ENCODE data around the gene SPAAR. TPM values are rescaled to one million over a fixed set of nuclear protein-coding genes. Genes with fewer than 3 reads are reported as not detected.

The SPAAR gene
- total RNA-seq, 1 donor from 2014 or later, result 11.9 TPM

DNA sequence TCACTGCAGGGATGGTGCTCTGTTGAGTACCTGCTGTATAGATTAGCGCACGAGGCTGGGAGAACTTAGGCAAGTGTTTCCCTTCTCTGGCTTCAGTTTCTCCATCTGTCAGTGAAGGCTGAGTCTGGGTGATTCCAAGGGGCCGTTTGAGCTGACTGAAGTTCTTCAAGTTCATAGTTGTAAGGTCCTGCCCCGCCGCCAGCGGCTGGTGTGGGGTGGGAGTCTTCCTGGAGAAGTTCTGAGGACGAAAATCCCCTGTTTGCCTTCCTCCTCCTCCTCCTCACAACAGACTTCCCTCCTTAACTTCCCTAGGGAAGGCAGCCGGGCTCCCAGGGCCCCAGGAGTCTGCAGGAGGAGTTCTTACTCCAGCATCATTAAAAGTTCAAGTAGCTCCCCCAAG lies 5.0 kb upstream of the SPAAR start:
- H3K4me3 ChIP-seq, result no peak overlapping the region
- peak overlapping the region; percentile 93 for H3K27ac ChIP-seq
- H3K4me1 ChIP-seq, result peaks cover 69% of the 10 kb centered on the region
- ATAC-seq, result no peak
- H3K9me3 ChIP-seq, result no peaks in the 10 kb centered on the region
- no peaks in the 10 kb centered on the region for H3K27me3 ChIP-seq (ENCODE audit: low read depth)
- DNase-seq, result no peak
- no peaks in the 10 kb centered on the region for H3K36me3 ChIP-seq
- TF ChIP-seq, protein P1, sequence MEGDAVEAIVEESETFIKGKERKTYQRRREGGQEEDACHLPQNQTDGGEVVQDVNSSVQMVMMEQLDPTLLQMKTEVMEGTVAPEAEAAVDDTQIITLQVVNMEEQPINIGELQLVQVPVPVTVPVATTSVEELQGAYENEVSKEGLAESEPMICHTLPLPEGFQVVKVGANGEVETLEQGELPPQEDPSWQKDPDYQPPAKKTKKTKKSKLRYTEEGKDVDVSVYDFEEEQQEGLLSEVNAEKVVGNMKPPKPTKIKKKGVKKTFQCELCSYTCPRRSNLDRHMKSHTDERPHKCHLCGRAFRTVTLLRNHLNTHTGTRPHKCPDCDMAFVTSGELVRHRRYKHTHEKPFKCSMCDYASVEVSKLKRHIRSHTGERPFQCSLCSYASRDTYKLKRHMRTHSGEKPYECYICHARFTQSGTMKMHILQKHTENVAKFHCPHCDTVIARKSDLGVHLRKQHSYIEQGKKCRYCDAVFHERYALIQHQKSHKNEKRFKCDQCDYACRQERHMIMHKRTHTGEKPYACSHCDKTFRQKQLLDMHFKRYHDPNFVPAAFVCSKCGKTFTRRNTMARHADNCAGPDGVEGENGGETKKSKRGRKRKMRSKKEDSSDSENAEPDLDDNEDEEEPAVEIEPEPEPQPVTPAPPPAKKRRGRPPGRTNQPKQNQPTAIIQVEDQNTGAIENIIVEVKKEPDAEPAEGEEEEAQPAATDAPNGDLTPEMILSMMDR (IDR thresholded peaks at IDR 0.05), result no peak
- intact Hi-C loops (cut with DNase I), result no loop called here

DNA sequence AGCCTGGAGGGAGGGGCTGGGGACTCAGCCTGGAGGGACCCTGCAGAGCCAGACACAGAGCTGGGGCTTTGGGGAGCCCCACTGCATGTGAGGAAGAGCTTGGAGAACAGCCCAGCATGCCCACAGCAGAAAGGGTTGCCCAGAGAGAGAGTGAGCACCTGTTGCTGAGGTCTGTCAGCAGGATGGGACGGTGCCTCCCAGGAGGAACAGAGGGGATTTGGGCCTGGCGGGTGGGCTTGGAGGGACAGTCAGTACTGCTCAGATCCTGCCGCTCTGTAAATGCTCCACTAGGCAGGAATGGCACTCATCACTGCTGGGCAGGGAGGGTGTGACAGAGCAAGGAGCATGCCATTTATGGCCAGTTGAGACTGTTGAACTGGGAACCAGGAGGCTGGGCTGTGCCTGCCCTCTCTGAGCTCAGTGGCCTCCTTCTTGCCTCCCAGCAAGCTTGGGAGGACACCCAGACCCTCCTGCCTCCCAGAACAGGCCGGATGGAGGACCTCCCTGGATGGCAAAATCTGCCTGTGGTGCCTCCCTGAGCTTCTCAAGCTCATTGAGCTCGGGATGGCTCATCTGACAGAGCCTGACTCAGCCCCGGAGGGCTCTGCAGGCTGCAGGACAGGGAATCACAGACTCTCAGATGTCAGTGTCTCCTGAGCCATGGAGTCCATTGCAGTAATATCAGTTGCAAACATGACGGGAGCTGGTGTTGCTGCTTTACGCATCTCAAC lies 4.1 kb upstream of the SPAAR start:
- intact Hi-C loops (cut with DNase I), result no loop called here
- H3K27ac ChIP-seq, result peak overlapping the region; percentile 93
- no peak overlapping the region for H3K4me3 ChIP-seq
- ATAC-seq (no peak), DNase-seq (no peak)
- TF ChIP-seq, protein P1 (IDR thresholded peaks at IDR 0.05), result no peak
- no peaks in the 10 kb centered on the region for H3K36me3 ChIP-seq
- H3K27me3 ChIP-seq (ENCODE audit: low read depth), result no peaks in the 10 kb centered on the region
- H3K9me3 ChIP-seq, result no peaks in the 10 kb centered on the region
- H3K4me1 ChIP-seq, result peaks cover 78% of the 10 kb centered on the region

DNA sequence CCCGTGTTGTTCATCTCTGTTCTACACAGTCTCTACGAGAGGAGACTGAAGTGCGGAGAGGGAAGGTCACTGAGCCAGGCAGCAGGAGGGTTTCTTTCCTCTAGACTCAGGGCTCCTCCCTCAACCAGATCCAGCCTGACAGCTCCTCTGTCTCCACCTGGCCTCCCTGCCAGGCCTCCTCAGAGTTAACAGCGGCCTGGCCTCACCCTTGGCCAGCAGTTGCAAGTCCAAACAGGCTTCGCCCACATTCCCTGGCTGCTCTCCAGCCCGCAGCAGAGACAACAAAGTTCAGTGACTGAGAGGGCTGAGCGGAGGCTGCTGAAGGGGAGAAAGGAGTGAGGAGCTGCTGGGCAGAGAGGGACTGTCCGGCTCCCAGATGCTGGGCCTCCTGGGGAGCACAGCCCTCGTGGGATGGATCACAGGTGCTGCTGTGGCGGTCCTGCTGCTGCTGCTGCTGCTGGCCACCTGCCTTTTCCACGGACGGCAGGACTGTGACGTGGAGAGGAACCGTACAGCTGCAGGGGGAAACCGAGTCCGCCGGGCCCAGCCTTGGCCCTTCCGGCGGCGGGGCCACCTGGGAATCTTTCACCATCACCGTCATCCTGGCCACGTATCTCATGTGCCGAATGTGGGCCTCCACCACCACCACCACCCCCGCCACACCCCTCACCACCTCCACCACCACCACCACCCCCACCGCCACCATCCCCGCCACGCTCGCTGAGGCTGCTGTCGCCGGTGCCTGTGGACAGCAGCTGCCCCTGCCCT lies 3.2 kb upstream of the SPAAR start, which contains the start of gene HRCT1:
Gene HRCT1, plus strand, starts transcription at position 291 of the 768 bp plus-strand sequence. Its CDS starts 86 bp downstream, at position 377.
- Histone ChIP-seq H3K4me1 (peaks cover 87% of the 10 kb centered on the region), H3K36me3 (no peaks in the 10 kb centered on the region), H3K4me3 (peak within 1 kb of the TSS; percentile 44), H3K27me3 (ENCODE audit: low read depth) (no peaks in the 10 kb centered on the region), H3K9me3 (no peaks in the 10 kb centered on the region), H3K27ac (peak within 1 kb of the TSS; percentile 93)
- ATAC-seq, result peak; percentile 73 to 77
- peak; percentile 94 for DNase-seq
- TF ChIP-seq, protein P1 (IDR thresholded peaks at IDR 0.05), result no peak
- intact Hi-C loops (cut with DNase I), result no loop called here

DNA sequence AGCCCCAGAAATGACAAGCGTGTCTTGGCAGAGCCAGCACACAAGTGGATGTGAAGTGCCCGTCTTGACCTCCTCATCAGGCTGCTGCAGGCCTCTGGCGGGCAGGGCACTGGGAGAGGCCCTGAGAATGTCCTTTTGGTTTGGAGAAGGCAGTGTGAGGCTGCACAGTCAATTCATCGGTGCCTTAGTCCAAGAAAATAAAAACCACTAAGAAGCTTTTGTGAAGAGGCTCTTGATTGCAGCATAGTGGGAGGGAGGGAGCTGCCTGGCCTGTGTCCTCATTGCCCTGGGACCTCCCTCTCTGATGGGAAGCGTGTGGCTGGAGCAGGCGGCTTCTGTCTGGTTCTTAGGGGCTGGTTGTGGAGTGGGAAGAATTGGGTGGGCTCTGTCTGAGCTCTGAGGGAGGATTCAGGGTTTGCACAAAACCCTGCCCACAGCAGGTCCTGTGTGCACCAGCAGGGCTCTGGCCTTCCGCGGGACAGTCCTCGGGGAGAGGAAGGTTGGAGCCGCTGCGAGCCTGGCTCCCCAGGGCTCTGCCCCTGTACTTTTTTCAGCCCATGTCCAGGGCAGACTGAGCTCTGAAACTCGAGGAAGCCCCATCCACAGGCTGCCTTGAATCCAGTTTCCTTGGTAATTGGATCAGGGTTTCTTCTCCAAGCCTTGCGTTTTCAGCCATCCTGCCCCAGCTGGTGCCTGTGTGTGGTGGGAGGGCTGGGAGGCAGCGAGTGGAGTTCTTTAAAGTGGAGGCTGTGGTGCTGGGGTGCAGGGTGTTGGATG lies 2.2 kb upstream of the SPAAR start:
- DNase-seq (peak; percentile 82), ATAC-seq (peak; percentile 76 to 79)
- H3K36me3 ChIP-seq, result no peaks in the 10 kb centered on the region
- H3K4me3 ChIP-seq, result peak overlapping the region; percentile 44
- H3K9me3 ChIP-seq, result no peaks in the 10 kb centered on the region
- H3K4me1 ChIP-seq, result peaks cover 93% of the 10 kb centered on the region
- intact Hi-C loops (cut with DNase I), result no loop called here
- H3K27me3 ChIP-seq (ENCODE audit: low read depth), result no peaks in the 10 kb centered on the region
- TF ChIP-seq, protein P1 (IDR thresholded peaks at IDR 0.05), result no peak
- peak overlapping the region; percentile 93 for H3K27ac ChIP-seq

Measured in lower lobe of right lung (tissue), 2 donors.